Parathyroid adenoma (tissue), 2 donors: Measurements from ENCODE around the gene CTNNB1.

ENCODE experiments used
- H2AFZ ChIP-seq: fragments of 300-600 bp; sonication (generic); one replicate; pipeline ENCODE4 v1.7.0; 2017; ENCODE audit warnings: antibody characterized with exemption, mild to moderate bottlenecking
- H3K27ac ChIP-seq: fragments of 300-600 bp; sonication (generic); one replicate; pipeline ENCODE4 v1.7.0; 2017
- H3K27me3 ChIP-seq: fragments of 300-600 bp; sonication (generic); one replicate; pipeline ENCODE4 v1.7.0; 2017; ENCODE audit warnings: low read length; ENCODE audit not compliant: control insufficient read depth, insufficient read depth
- H3K36me3 ChIP-seq: fragments of 300-600 bp; sonication (generic); one replicate; pipeline ENCODE4 v1.7.0; 2017; ENCODE audit warnings: low read length; ENCODE audit not compliant: control insufficient read depth, insufficient read depth
- H3K4me1 ChIP-seq: fragments of 300-600 bp; sonication (generic); one replicate; pipeline ENCODE4 v1.7.0; 2017; ENCODE audit warnings: control low read depth
- H3K4me2 ChIP-seq: fragments of 300-600 bp; sonication (generic); one replicate; pipeline ENCODE4 v1.7.0; 2017; ENCODE audit warnings: low read length
- H3K4me3 ChIP-seq: fragments of 300-600 bp; sonication (generic); one replicate; pipeline ENCODE4 v1.7.0; 2017; ENCODE audit warnings: low read depth, low read length
- H3K79me2 ChIP-seq: fragments of 300-600 bp; sonication (generic); one replicate; pipeline ENCODE4 v1.7.0; 2017; ENCODE audit warnings: control low read depth
- H3K9ac ChIP-seq: fragments of 300-600 bp; sonication (generic); one replicate; pipeline ENCODE4 v1.7.0; 2017; ENCODE audit warnings: mild to moderate bottlenecking
- H3K9me3 ChIP-seq: fragments of 300-600 bp; sonication (generic); one replicate; pipeline ENCODE4 v1.7.0; 2017; ENCODE audit warnings: low read length; ENCODE audit not compliant: control insufficient read depth
- TF ChIP-seq, protein P1 (sequence below): fragments of 300-600 bp; sonication (generic); IDR thresholded peaks from one replicate; pipeline ENCODE4 v1.7.0; 2017; ENCODE audit warnings: antibody characterized with exemption, mild to moderate bottlenecking
- donor health status: primary hyperparathyroidism.

Gene CTNNB1

DNA sequence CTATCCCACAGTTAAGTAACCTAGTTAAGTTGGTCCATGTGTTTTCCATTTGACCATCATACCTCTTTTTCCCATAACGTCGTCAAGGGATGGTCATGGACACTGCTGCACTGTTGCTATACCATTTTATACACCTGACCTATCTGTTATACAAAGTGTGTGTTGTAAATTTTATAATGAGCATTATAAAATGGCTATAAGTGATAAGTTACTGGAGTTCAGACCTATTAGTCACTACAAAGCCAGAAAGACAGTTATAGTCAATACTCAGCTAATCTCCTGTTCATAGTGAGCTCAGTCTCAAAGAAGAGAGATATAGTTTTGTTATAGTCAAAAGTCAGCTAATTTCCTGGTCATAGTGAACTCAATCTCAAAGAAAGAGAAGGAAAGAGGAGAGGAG is 18.9 kb upstream of the CTNNB1 start:
- Histone ChIP-seq H3K4me3 (no peak overlapping the region), H3K9me3 (no peaks in the 10 kb centered on the region), H2AFZ (no peak overlapping the region), H3K36me3 (no peaks in the 10 kb centered on the region), H3K27me3 (no peaks in the 10 kb centered on the region), H3K4me1 (no peaks in the 10 kb centered on the region), H3K79me2 (no peaks in the 10 kb centered on the region), H3K9ac (no peak overlapping the region), H3K4me2 (no peak overlapping the region), H3K27ac (no peak overlapping the region)
- TF ChIP-seq, protein P1, sequence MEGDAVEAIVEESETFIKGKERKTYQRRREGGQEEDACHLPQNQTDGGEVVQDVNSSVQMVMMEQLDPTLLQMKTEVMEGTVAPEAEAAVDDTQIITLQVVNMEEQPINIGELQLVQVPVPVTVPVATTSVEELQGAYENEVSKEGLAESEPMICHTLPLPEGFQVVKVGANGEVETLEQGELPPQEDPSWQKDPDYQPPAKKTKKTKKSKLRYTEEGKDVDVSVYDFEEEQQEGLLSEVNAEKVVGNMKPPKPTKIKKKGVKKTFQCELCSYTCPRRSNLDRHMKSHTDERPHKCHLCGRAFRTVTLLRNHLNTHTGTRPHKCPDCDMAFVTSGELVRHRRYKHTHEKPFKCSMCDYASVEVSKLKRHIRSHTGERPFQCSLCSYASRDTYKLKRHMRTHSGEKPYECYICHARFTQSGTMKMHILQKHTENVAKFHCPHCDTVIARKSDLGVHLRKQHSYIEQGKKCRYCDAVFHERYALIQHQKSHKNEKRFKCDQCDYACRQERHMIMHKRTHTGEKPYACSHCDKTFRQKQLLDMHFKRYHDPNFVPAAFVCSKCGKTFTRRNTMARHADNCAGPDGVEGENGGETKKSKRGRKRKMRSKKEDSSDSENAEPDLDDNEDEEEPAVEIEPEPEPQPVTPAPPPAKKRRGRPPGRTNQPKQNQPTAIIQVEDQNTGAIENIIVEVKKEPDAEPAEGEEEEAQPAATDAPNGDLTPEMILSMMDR = no peak

GRCh38 chr3:41182504-41183059 is 16.7 kb upstream of the CTNNB1 start:
- Histone ChIP-seq H3K4me3 (no peak overlapping the region), H3K36me3 (no peaks in the 10 kb centered on the region), H3K4me1 (no peaks in the 10 kb centered on the region), H2AFZ (no peak overlapping the region), H3K27me3 (no peaks in the 10 kb centered on the region), H3K9me3 (no peaks in the 10 kb centered on the region), H3K27ac (no peak overlapping the region), H3K9ac (no peak overlapping the region), H3K79me2 (no peaks in the 10 kb centered on the region), H3K4me2 (no peak overlapping the region)
- TF ChIP-seq, protein P1 = no peak

- H3K9ac ChIP-seq = no peak overlapping the region
- TF ChIP-seq, protein P1 = no peak
- no peaks in the 10 kb centered on the region for H3K4me1 ChIP-seq
- no peaks in the 10 kb centered on the region for H3K36me3 ChIP-seq
- no peak overlapping the region for H3K4me3 ChIP-seq
- no peak overlapping the region for H3K27ac ChIP-seq
- no peaks in the 10 kb centered on the region for H3K27me3 ChIP-seq
- no peaks in the 10 kb centered on the region for H3K79me2 ChIP-seq
- H2AFZ ChIP-seq = no peak overlapping the region
- no peaks in the 10 kb centered on the region for H3K9me3 ChIP-seq
- no peak overlapping the region for H3K4me2 ChIP-seq
Measured at GRCh38 chr3:41184394-41184793, 14.9 kb upstream of the CTNNB1 start.

DNA sequence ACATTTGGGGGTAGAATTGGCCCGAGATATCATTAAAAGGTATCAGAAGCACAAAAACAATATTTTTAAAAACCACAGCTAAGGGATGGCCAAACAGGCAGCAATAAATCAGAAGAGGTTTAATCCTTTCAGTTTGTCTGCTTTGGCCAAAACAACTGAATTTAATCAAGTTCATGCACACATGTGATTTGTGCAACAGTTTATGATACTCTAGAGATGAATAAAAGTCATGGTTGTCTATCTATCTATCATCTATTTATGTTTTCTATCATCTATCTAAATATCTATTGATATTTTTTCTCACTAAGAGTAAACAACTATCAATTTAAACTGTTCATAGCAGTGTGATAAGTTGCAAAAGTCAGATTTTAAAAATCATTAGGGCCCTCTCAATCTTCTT is 13.0 kb upstream of the CTNNB1 start:
- Histone ChIP-seq H2AFZ (no peak overlapping the region), H3K4me1 (no peaks in the 10 kb centered on the region), H3K4me3 (no peak overlapping the region), H3K79me2 (no peaks in the 10 kb centered on the region), H3K4me2 (no peak overlapping the region), H3K27ac (no peak overlapping the region), H3K27me3 (no peaks in the 10 kb centered on the region), H3K36me3 (no peaks in the 10 kb centered on the region), H3K9me3 (no peaks in the 10 kb centered on the region), H3K9ac (no peak overlapping the region)
- TF ChIP-seq, protein P1 = no peak

GRCh38 chr3:41188306-41188705 is 11.0 kb upstream of the CTNNB1 start:
- Histone ChIP-seq H3K36me3 (no peaks in the 10 kb centered on the region), H3K9ac (no peak overlapping the region), H3K4me3 (no peak overlapping the region), H3K4me2 (no peak overlapping the region), H3K27ac (no peak overlapping the region), H2AFZ (no peak overlapping the region), H3K4me1 (no peaks in the 10 kb centered on the region), H3K27me3 (no peaks in the 10 kb centered on the region), H3K79me2 (no peaks in the 10 kb centered on the region), H3K9me3 (no peaks in the 10 kb centered on the region)
- TF ChIP-seq, protein P1 = no peak
